Measurements from ENCODE around the gene OR10A5.
"Not testable (repeated sequence)": the region's sequence is repeated elsewhere in the genome, so short reads cannot be mapped to it uniquely, and the experiment has no call there.

OR10A5 gene

GRCh38 chr11:6845383-6845782 lies at the start of gene OR10A5:
Gene OR10A5, plus strand, starts transcription at chr11:6845683. Its CDS starts 0 bp downstream, at chr11:6845683.
- DNase-seq, result no peak

- DNase-seq, result no peak
Observed at GRCh38 chr11:6799402-6799801, 46.1 kb upstream of the OR10A5 start, which contains the start of gene OR6A2. Gene OR6A2, minus strand, starts transcription at chr11:6799689. Its CDS starts 3,981 bp downstream, at chr11:6795708.

GRCh38 chr11:6801075-6801474 lies 44.4 kb upstream of the OR10A5 start:
- DNase-seq, result not testable (repeated sequence)

- no peak for DNase-seq
Observed at GRCh38 chr11:6812390-6813005, 33.0 kb upstream of the OR10A5 start.

GRCh38 chr11:6813656-6814055 lies 31.8 kb upstream of the OR10A5 start:
- DNase-seq, result no peak

- no peak for DNase-seq
Observed at GRCh38 chr11:6817694-6818093, 27.8 kb upstream of the OR10A5 start.

GRCh38 chr11:6818967-6819366 lies 26.5 kb upstream of the OR10A5 start:
- no peak for DNase-seq

GRCh38 chr11:6824136-6824823 lies 21.2 kb upstream of the OR10A5 start:
- no peak for DNase-seq

GRCh38 chr11:6825231-6825744 lies 20.2 kb upstream of the OR10A5 start:
- DNase-seq, result peak; percentile 53

GRCh38 chr11:6828103-6828502 lies 17.4 kb upstream of the OR10A5 start:
- DNase-seq, result no peak

- no peak for DNase-seq
Observed at GRCh38 chr11:6833356-6833755, 12.1 kb upstream of the OR10A5 start.

- DNase-seq, result no peak
Observed at GRCh38 chr11:6834021-6834420, 11.5 kb upstream of the OR10A5 start.

GRCh38 chr11:6841694-6842093 lies 3.8 kb upstream of the OR10A5 start:
- no peak for DNase-seq

- no peak for DNase-seq
Observed at GRCh38 chr11:6843670-6844069, 1.8 kb upstream of the OR10A5 start.

GRCh38 chr11:6844356-6844755 lies 1.1 kb upstream of the OR10A5 start:
- no peak for DNase-seq

- no peak for DNase-seq
Observed at GRCh38 chr11:6850526-6850925, 5.0 kb downstream of the OR10A5 start.

- not testable (repeated sequence) for DNase-seq
Observed at GRCh38 chr11:6854801-6855200, 9.3 kb downstream of the OR10A5 start.

- DNase-seq, result no peak
Observed at GRCh38 chr11:6855971-6856541, 10.6 kb downstream of the OR10A5 start.

- no peak for DNase-seq
Observed at GRCh38 chr11:6856871-6857270, 11.4 kb downstream of the OR10A5 start.

- no peak for DNase-seq
Observed at GRCh38 chr11:6862961-6863360, 17.5 kb downstream of the OR10A5 start, which contains the start of gene OR10A2. Gene OR10A2, plus strand, starts transcription at chr11:6863057. Its CDS starts 6,698 bp downstream, at chr11:6869755.

- DNase-seq, result no peak
Observed at GRCh38 chr11:6864438-6864837, 19.0 kb downstream of the OR10A5 start.

- no peak for DNase-seq
Observed at GRCh38 chr11:6871278-6871677, 25.8 kb downstream of the OR10A5 start.

GRCh38 chr11:6875761-6876160 lies 30.3 kb downstream of the OR10A5 start:
- DNase-seq, result no peak

GRCh38 chr11:6876325-6876724 lies 30.8 kb downstream of the OR10A5 start, which contains the start of gene OR10A4:
Gene OR10A4, plus strand, starts transcription at chr11:6876625. Its CDS starts 23 bp downstream, at chr11:6876648.
- no peak for DNase-seq
